GM21390 (cell line): ENCODE results near the gene SLC7A9.
A peak's percentile ranks its signal among the peaks of the same experiment; 100 is the strongest.

Experiments used
- ATAC-seq: cut with Tn5 transposase; IDR thresholded peaks from one replicate; pipeline ENCODE4 v1.9.1; 2021; ENCODE audit not compliant: unreplicated experiment

SLC7A9 gene

DNA sequence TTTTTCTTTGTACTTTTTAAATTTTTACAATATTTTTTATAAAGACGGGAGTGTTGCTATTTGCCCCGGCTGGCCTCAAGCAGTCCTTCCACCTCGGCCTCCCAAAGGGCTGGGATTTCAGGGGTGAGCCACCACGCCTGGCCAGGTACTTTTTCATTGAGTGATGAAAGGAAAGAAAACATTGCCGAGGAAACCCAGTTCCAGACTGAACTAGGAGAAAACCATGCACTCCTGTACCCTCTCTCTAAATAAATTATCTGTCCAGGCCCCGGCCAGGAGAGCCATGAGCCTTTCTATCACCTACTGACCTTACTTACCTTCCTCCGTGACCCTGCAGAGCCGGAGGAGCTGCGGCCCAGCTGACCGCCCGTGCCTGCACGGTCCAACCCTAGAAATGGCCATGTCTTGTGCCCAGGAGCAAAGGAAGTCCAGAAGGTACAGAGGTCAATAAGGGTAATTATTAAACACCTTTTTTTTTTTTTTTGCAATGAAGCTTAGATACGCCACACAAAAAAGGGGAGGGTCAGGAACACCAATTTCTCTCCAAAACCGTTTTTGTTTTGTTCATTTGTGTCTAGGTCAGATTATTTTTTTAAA, at the start of gene SLC7A9:
Gene SLC7A9 (minus strand): TSS at position 399 of the 597 bp plus-strand sequence. CDS start 1,233 bp downstream, outside the sequence.
- ATAC-seq, result no peak

DNA sequence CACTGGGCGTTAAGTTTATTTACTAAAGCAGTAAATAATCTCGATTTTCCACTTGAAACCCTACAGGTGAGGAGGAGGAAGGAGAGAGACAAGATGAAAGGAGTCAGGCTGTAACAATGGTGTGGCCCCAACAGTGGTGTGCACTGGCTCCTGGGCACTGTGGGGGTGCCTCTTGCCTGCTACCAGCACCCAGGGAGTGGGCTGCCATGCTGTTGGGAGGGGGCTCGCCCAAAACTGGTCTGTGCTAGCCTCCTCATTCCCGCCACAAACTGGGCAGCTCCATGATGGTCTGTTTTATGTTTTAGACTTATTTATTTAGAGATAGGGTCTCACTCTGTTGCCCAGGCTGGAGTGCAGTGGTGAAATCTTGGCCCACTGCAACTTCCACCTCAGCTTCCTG, 49.8 kb upstream of the SLC7A9 start:
- no peak for ATAC-seq

DNA sequence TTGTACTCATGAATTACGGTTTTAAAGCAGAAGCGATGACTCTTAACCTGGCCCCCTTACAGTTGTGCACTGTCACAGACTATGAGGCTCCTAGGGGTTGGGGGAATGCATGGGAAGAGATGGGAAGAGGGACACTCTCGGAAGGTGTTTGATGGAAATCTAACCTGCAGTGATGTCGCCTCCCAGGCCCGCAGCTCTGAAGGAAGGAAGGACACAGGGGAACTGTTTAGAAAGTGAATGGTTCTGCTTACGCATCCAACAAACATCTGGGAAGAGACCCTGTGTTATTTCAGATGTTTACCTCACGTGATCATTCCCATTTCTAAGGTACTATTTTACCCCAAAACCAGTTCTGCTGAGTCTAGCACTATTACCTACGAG, 48.0 kb upstream of the SLC7A9 start:
- no peak for ATAC-seq

DNA sequence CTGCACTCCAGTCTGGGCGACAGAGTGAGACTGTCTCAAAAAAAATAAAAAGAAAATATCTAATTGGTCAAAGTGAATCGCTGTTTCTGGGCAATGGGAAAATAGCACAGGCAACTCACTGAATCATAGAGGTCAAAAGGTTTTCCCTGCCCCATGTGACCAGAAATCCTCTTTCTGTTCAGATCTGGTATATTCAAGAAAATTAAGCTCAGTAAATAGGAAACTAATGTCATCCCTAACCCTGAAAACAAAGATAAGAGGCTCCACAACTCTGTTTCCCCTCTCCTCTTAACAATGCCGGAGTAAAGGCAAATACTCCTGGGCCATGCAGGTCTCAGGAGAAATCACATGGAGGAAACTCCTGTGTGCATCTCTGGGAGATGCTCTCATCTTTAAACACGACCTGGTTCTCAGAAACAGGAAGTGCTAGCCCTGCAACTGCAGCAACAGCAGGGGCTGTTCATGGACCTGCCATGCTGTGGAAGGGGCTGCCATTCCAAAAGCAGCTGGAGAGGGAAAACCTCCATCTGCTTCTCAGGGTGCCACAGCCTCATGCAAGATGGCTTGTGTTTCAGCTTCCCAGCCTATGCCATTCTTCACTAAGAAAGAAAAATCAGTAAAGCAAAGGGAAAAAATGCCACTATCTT, 47.5 kb upstream of the SLC7A9 start:
- no peak for ATAC-seq

DNA sequence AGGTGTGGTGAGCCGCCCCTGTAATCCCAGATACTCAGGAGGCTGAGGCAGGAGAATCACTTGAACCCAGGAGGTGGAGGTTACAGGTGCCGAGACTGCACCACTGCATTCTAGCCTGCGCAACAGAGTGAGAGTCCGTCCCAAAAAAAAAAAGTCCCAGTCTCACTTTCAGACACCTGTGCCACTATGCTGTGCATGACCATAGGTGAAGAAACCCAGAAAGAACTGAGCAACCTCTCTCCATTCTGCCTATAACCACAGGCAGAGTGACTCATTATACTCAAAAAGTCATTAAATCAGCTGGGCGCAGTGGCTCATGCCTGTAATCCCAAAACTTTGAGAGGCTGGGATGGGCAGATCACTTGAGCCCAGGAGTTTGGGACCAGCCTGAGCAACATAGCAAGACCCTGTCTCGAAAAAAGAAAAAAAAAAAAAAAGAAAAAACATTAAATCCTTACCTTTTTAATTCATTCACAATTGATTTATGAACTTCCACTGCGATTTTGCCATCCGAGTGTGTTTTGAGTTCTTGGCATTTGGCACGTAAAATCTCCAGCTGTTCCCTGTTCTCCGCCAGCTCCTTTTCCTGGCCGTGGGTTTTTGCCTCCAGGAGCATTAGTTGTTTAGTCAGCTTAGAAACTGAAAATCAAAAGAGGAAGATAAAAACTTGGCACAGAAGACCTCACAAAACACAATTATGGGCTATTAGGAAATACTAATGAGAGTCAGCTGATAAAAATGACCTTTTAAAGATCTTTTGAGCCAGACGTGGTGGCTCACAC, 45.5 kb upstream of the SLC7A9 start:
- ATAC-seq, result no peak

DNA sequence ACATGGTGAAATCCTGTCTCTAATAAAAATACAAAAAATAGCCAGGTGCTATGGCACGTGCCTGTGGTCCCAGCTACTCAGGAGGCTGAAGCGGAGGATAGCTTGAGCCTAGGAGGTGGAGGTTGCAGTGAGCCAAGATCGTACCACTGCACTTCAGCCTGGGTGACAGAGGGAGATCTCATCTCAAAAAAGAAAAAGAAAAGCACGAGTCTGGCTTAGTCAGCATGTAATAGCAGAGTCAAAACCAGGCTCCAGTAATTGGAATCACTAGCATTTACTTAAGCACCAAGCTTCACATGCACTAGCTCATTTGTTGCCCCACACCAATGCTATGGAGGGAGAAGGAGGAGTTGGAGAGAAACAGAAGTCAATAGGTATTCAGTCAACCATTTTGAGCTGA, 41.9 kb upstream of the SLC7A9 start:
- ATAC-seq, result no peak

DNA sequence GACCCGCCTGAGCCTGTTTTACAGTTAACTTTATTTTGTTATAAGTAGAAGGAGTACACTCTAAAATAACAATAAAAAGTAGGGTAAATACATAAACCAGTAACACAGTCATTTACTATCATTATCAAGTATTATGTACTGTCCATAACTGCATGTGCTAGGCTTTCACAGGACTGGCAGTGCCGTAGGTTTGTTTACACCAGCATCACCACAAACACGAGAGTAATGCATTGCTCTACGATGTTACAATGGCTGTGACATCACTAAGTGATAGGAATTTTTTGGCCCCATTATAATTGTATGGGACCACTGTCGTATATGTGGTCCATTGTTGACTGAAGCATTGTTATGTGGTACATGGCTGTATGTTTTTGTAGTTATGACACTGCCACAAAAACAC, 41.3 kb upstream of the SLC7A9 start:
- no peak for ATAC-seq

DNA sequence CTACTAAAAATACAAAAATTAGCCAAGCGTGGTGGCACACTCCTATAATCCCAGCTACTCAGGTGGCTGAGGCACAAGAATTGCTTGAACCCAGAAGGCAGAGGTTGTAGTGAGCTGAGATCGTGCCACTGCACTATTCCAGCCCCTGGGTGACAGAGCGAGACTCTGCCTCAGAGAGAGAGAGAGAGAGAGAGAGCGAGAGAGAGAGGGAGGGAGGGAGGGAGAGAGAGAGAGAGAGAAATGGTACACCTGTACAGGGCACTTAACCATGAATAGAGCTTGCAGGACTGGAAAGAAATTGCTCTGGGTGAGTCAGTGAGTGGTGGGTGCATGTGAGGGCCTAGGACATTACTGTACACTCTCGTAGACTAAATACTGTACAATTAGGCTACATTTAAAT, 40.5 kb upstream of the SLC7A9 start:
- no peak for ATAC-seq

DNA sequence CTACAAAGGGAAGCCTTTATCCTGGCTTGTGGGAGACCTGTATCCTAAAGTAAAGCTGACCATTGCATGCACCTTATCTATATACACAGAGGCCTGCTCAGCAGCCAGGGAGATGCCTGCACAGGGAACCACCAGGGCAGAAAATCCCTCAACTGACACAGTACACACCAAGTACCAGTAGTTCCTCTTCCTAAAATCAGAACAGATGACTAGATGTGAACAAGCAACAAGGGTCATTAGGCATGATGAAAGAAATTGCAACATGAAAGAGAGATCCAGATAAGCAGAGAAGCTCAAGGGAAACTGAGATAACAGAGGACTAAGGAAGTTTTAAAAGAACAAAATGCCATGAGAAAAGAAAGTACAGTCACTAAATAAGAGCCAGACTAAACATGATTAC, 39.7 kb upstream of the SLC7A9 start:
- ATAC-seq, result no peak

DNA sequence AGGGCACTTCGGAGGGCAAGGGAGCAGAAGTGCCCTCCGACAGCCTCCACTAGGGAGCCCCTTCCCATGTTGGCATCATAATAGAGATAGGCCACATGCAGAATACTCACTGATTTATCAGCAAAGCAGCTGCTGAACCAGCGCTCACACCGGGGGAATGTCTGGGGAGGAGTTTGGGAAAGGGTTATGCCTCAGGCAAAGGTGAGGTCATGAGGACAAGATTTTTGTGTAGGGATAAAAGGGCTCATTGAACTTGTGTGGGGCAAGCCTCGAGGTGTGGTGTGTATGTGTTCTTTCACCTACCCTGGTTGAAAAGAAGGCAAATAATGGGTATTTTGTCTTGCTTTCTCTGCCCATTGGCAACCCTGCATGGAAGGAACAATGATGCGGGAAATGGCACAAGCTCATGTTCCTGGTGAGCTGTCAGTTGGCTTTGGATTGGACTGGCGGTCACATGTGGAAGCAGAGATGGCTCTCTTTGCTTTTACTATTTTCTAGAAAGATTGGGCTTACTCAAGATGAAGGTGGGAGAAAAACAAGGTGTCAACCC, 39.1 kb upstream of the SLC7A9 start:
- no peak for ATAC-seq

DNA sequence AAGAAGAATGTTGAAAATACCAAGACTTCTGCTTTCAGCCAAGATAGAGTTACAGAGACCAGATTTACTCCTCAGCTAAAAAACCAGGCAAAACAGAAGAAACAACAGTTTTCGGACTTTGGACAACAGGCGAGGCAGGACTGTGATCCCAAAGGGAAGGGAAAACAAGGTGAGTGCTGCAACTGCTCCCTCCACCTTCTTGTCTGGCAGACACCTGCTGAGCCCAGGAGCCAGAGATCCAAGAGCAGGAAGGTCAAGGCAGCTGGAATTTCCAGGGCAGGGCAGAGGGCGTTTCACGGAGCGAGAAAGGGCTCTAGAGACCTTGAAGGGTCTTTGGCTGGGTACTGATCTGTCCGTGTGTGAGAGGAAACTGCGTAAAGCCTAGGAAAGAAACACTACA, 32.9 kb upstream of the SLC7A9 start:
- ATAC-seq, result no peak

DNA sequence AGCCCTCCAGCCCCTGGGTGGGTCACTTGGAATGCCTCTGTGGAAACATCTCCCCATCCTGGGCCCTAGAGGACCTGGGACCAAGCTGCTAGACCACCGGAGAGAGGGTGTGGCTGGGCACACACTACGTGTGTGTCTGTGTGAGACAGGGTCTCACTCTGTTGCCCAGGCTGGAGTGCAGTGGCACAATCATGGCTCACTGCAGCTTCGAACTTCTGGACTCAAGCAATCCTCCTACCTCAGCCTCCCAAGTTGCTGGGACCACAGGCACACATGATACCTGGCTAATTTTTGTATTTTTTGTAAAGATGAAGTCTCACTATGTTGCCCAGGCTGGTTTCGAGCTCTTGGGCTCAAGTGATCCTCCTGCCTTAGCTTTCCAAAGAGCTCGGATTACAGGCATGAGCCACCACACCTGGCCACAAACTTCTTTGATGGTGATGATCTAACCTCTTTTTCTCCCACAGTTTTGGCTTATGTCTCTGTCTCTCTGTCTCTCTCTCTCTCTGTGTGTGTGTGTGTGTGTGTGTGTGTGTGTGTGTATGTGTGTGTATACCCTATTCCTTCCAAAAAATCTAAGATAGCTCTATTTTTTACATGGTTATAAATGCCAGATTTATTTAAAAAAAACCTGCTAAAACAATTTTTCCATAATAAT, 32.1 kb upstream of the SLC7A9 start:
- no peak for ATAC-seq

DNA sequence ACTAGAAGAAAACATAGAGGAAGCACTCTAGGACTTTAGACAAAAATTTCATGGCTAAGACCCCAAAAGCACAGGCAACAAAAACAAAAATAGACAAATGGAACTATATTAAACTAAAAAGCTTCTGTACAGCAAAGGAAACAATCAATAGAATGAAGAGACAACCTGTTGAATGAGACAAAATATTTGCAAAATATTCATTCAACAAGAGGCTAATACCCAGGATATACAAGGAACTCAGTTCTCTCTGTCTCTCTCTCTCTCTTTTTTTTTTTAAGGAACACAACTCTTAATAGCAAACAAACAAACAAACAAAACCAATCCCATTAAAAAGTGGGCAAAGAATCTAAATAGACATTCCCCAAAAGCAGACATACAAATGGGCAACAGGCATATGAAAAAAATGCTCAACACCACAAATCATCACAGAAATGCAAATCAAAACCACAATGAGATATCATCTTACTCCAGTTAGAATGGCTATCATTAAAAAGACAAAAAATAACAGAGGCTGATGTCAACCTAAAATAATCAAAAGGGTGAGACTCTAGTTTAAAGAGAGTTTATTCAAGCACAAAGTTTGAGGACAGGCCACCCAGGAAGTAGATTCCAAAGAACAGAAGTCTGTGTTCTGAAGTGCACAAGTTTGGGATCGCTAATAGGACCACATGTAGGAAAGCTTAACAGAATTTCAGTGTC, 27.1 kb upstream of the SLC7A9 start:
- no peak for ATAC-seq

DNA sequence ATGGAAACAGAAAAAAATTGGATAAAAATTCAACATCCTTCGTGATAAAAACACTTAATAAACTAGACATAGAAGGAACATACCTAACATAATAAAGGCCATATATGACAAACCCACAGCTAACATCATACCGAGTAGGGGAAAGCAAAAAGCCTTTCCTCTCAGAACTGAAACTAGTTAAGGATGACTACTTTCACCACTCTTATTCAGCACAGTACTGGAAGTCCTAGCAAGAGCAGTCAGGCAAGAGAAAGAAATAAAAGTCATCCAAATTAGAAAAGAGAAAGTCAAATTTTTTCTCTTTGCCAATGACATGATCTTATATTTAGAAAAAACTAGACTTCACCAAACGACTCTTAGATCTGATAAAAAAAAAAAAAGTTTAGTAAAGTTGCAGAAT, 25.8 kb upstream of the SLC7A9 start:
- peak; percentile 80 for ATAC-seq

DNA sequence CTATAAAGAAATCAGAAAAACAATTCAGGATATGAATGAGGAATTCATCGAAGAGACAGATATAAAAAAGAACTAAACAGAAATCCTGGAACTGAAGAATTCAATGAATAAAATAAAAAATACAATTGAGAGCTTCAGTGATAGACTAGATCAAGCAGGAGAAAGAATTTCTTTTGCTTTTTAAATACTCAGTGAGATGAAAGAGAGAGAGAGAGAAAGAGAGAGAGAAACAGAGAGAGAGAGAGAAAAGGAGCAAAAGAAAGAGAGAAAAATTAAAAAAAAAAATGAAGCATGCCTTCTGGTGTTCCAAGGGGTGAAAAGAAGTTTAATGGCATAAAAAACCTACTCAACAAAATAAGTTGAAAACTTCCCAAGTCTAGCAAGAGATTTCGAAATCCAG, 22.0 kb upstream of the SLC7A9 start:
- ATAC-seq, result no peak

DNA sequence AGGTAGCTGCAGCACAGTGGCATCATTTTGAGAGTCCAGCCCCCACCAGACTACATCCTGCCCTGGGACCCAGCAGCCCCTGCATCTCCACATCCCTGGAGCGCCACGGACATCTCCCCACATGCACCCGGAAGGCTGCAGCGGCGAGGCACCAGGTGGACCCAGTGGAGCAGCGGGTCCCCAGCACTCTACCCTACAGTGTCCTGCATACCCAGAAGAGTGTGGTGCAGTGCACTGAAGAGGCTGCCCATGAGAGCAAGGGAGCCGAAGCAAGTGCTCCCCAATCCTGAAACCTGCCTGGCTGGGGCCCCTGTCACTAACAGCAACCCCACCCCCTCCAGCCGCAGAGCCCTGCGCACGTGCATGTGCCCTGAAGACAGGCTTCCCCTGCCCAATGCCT, 21.3 kb upstream of the SLC7A9 start:
- no peak for ATAC-seq

DNA sequence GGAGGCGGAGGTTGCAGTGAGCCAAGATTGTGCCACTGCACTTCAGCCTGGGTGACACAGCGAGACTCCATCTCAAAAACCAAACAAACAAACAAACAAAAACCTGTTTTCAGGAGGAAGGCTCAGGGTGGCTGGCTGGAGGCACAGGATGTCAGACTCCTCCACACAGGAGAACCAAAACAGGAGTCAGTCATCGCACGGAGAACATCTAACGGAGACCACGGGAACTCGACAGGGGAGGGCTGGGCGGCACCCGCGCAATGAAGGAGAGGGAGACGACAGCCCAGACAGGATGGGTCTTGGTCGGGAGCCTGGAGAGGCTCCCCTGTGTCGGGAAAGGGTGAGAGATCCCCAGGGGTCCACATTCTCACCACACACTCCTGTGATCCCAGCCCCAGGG, 20.8 kb upstream of the SLC7A9 start:
- no peak for ATAC-seq

DNA sequence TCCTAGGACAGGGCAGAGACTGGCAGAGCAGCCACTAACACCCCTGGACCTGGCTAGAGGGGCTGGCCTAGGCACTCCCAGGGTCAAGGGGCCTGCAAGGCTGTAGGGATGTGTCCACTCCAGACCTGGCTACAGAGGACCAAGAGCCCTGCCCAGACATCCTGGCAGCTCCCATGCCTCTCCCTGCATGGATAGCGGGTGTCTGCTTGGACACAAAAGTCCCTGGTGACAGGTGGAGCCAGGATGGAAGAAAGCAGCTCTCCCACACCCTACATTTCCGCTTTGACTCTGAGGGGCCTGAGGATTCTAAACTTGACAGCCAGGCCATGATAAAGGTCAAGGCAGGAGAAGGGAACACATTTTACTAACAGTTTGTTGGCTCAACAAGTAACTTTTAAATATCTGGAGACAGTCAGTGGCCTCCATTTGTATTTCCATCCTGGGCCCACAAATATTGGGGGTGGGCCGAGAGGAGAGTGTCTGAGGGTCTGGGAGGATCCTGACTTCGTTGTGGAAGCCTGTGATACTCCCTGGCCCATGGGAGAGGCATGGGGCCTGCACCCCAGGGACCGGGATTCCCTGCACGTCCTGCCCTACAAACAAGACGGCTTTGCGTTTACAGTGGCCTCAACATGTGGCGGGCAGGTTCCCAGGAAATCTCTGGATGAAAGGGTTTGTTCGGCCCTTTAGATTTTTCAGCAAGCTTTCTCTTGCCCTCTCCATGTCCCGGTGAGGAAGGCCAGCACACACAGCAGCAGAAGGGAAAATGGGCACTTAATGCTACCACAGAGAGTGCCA, 19.8 kb upstream of the SLC7A9 start:
- ATAC-seq, result no peak

DNA sequence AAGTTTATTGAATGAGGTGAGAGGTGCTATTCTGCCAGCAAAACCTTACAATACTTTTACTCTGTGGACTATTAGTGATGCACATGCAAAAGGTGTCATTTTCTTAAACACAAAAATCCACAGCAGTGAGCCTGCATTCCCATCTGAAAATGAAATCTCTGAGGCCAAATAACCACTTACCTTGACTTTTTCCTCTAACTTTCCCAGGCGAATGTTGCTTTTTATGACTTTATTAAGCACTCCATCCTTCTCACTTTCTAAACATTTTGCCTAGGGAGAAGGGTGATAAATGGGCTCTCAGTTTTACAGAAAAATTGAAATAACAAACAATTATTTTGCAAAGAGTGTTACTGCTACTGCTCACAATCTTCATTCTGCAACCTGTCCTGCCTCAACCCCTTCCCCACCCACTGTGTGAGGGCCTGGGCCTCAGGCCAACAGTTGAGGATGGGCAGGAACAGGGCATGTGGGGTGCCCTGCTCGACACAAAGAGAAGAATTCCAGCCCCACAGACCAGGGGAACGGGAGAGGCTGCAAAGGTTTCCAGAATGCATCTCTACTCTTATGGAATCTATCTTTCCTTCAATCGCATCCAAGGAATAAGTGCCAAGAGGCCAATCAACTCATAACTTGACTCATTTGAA, 18.1 kb upstream of the SLC7A9 start:
- no peak for ATAC-seq

DNA sequence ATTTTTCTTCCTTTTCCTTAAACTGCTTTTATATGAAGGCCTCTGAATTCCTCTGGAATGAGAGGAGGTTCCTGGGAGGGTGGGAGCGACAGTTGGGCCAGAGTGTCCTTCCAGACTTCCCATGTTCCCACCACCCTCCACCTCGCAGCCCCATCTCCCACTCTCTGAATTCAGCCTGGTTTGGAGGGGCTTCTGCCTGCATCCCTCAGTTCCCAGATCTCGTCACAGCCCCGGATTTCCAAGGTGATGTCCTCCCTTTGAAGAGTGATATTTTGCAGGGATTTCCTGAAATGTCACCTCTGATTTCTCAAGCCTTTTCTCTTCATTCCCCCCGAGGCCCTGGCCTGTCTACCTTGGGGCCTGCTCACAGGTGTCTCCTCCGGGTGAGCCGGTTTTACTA, 16.7 kb upstream of the SLC7A9 start:
- no peak for ATAC-seq
